T47D (cell line): ENCODE data around the gene LARP6.
"Not testable (repeated sequence)": the region's sequence is repeated elsewhere in the genome, so short reads cannot be mapped to it uniquely, and the experiment has no call there.

Experiments
- DNase-seq, 2 experiments: peaks; one replicate each; pipeline versions ENCODE4 v3.0.0 to v3.0.0-alpha.2; 2011 to 2012; ENCODE audit warnings: low read depth in 1 of 2, low spot score in 1 of 2
- JUND ChIP-seq: IDR thresholded peaks from 2 replicates; pipeline ENCODE4 v1.6.1; 2012; ENCODE audit warnings: low read depth
- in situ Hi-C: cut with HindIII; loops from 2 replicates; pipeline ENCODE4 v1.10.0; 2016; ENCODE audit warnings: low sequenced_read_pairs, low pct_unique_long_range_greater_than_20kb

The LARP6 gene

DNA sequence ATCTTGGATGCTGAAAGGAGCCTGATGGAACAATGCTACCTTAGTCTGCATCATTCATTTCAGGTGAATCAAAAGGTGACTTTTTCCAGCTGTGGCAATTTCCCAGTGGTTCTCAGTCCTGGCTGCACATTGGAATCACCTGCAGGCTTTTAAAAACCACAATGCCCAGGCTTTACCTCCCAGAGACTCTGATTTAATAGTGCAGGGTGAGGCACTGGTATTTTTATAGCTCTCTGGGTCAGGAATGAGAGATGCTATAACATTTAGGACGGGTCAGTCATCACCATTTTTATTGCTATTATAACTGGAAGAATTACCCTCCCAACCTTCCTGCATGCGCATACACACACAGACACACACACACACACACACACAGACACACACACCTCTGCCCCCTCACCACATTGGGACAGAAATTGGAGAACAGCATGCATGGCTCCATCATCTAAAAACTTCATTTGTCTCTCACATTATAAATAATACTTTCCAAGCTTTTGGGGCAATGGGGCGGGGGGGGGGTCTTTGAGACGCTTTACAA lies 41.1 kb downstream of the LARP6 start:
- TF ChIP-seq JUND: no peak
- DNase-seq: no peak
- in situ Hi-C loops: no loop called here

DNA sequence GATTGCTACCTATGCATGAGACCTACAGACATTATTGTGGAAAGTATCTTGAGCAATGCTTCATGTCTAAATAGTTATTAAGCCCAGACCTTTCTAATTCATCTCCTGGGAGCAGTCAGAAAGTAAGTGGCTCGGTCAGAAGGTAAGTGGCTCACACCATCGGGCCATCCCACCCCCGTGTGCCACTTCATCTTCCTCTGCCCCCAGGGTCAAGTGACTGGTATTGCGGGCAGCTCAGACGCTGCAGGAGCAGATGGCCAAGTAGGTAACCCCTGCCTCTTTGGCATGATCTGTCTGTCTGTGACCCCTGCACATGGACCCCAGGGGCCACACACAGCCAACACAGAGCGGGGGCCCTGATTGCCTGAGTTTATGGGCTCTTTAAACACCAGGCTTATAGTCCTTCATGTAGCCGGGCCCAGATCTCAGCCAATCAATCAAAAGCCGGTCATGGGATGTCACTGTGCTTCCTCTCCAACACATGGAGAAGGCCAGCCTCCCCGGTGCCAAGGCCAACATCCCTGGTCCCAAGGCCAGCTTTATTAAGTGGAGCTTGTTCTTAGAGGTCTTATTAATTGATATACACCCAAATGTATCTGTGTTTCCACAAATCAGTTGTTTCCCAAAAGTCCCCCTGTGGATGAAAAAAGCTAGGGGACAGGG lies 42.9 kb downstream of the LARP6 start:
- in situ Hi-C loops: no loop called here
- no peak for DNase-seq
- TF ChIP-seq JUND: no peak

DNA sequence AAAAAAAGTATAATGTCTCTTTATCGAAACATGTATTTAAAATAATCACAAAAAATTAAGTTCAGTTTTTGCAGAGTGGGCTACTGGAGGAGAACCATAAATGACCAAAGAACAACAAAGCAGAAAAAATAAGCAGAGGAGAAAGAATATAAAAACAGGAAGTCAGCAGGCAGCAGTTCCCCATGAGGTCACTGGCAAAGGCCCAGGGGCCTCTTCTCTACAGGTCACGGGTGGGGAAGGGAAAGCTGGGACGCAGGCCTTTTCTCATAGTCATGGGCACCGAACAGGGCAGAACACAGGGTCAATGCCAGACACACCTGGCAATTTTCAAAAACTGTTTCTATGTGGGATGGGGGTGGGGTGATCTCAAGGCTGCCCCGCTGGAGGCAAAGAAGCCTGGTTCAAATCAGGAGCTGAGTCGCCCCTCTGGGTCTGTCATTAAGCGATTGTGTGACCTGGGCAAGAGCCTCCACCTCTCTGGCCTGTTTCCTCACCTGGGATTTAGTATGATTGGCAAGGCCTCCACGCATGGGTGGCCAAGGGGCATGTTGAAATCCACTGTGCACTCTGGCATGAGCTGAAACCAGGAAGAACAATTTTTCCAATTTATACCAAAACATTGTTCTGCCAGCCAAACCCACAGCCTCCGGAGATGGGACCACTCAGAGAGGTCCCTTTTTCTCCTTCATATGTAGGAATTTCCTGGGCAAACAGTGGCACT lies 46.8 kb downstream of the LARP6 start:
- no peak for DNase-seq
- TF ChIP-seq JUND: no peak
- in situ Hi-C loops: no loop called here

DNA sequence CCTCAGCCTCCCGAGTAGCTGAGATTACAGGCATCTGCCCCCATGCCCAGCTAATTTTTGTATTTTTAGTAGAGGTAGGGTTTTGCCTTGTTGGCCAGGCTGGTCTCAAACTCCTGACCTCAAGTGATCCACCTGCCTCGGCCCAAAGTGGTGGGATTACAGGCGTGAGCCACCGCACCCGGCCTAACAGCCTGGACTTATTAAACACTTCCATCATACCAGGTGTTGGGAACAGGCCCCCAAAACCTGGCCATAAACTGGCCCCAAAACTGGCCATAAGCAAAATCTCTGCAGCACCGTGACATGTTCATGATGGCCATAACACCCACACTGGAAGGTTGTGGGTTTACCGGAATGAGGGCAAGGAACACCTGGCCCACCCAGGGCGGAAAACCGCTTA lies 49.6 kb downstream of the LARP6 start:
- in situ Hi-C loops, DNase-seq: not testable (repeated sequence)

DNA sequence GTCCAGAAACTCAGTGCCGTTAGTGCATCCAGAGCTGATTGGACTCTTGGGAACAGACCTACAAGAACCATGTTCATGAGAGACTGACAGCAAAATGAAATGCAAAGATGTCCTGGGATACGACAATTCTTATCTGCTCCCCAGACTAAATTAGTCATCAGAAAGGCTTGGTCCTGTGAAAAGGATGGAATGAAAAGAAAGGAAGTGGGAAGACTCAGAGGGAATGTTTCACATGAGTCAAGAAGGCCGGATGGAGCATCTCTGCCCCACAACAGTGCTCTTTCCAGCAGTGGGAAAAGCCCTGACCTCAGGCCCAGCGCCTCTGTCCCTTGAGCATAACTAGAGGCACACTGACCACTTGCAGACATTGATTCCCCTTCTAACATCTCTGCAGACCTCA lies 51.3 kb downstream of the LARP6 start:
- TF ChIP-seq JUND: no peak
- no peak for DNase-seq
- in situ Hi-C loops: no loop called here

DNA sequence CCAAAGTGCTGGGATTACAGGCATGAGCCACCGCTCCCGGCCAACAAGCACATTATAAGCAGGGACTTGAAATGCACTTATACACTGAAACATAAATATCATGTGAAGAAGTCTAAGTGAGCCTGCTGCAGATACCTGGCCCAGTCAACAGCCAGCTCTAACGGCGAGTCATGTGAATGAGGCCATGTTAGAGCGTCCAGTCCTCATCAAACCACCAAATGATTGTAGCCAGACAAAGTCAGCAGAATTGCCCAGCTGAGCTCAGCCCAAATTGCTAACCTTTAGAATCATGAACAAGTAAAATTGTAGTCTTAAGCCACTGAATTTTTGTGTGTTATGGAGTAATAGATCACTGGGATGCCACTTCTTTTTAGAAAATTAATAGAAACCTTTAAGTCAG lies 52.8 kb downstream of the LARP6 start:
- TF ChIP-seq JUND: no peak
- in situ Hi-C loops: no loop called here
- DNase-seq: no peak

DNA sequence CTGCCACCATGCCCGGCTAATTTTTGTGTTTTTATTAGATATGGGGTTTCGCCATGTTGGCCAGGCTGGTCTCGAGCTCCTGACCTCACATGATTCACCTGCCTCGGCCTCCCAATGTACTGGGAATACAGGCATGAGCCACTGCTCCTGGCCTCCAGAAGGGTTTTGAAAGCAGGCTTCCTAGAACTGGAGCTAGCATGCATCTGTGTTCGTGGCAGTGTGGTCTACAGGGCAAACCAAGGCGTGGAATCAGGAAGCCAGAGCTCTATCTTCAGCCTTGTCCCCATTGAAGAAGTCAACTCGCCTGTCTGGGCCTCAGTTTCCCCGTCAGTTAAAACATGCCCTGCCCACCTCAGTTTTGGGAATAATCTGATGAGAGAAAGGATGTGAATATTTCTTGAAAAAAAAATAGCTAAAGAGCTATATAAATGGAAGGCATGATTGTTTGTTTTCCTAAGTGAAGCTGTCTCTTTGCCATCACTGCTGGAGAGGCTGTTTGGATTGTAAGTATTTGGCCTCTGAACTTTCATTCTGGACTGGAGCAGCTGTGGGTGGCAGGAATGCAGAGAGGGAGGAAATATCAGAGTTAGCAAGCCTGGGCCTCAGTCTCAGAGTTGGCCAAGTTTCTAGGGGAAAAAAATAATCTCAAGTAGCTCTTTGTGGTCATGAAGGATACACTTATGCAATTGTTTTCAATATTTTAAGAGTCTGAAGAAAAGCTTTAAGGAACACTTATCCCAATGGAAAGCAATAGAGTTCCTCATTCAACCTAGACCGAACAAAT lies 54.1 kb downstream of the LARP6 start:
- TF ChIP-seq JUND: no peak
- peak in 1 of 2 experiments; percentile 54 for DNase-seq
- in situ Hi-C loops: no loop called here

DNA sequence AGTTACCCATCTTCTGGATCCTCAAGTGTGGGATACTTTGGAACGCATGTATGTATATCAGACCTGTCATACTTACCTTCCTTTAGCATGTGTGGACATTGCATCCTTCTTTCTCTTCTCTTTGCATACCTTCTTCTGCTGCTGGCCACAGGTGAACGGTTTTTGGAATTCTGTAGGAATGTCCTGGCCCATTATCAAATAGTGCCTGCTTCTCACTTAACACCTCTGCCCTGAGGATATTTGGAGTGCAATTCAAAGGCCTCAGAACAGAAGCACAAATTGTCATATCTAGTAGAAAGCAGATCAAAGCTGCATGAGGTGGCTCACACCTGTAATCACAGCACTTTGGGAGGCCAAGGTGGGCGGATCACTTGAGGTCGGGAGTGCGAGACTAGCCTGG lies 56.5 kb downstream of the LARP6 start:
- no peak for DNase-seq
- in situ Hi-C loops: no loop called here
- TF ChIP-seq JUND: no peak

DNA sequence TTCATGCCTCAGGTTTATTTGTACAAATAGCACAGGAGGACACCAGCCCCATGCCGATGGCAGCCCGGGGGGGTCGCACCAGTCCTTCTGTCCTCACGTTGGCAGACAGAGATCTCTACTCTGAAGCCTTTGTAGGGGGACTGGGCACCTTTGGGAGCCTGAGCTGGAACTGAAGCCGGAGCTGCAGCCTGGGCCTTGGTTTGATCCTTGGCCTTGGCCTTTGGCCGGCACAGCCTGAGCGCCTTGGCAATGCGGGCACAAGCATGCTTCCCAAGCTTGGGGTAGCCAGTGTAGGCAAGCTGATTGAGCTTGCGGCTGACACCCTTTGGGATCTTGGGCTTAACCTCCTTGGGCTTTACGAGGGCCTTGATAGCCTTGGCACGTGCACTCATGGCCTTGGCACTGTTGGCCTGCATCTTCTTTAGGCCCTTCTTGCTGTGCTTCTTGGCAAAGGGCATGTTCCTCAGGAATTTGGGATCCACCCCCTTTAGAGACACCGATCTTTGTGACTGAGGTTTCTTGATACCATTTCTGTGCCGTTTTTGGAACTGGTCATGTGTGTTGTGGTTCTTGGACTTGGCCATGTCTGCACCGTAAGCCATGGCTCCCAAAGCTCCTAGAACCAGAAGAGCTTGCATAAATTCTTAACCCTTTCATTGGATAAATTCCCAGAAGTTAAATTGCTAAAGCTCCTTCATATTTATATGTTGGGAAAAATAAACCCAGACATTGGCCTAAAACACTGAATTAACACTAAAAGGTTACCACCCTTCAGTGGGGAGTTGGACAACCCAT lies 57.2 kb downstream of the LARP6 start:
- DNase-seq: no peak
- in situ Hi-C loops: no loop called here
- no peak for TF ChIP-seq JUND

DNA sequence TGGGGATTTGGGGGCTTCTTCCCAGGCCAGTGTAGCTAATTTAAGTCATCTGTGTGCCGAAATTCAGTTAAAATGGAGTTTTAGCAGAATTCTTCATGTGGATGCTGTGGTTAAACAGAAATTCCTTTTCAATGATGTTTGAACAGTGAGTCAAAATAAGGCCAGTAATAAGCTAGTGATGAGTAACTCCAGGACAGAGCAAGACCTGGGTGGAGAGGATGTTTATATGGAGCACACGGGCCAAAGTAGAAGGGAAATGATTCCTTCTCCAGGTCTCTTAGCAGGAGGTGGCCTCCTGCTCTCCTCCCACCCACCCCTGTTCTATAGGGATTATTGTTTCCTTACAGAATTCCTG lies 58.7 kb downstream of the LARP6 start:
- in situ Hi-C loops: no loop called here
- TF ChIP-seq JUND: no peak
- no peak for DNase-seq

DNA sequence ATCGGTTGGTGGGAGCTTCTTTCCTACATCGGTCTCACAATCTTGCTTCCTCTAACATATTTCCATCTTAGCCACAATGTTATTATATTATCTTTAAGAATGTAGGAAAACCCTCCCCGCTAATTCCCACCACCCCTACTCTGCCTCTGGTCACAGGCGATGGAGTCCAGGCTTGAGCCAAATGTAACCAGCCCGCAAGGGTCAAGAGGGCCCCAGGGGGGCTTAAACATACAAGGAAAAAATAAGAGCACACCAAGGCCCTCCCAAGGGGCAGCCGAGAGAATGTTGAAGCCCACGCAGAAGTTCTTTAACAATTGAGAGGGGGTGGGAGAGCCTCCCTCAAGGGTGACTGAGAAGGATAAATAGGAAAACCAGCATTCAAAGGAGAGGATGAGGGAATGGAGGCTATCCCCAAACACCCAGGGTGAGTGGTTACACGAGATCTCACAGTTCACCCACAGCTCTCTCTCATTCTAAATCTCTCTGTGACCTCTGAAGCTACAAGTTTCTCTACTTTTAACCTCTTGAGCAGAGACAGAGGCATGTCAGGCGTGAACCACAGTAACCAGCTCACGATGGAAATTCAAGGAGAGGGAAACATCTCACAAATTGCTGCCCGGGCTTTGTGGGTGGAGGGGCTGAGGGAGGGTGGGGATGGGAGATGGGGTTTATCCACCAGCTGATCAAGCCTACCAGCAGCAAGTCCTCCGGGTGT lies 59.2 kb downstream of the LARP6 start:
- TF ChIP-seq JUND: no peak
- in situ Hi-C loops: no loop called here
- DNase-seq: no peak

DNA sequence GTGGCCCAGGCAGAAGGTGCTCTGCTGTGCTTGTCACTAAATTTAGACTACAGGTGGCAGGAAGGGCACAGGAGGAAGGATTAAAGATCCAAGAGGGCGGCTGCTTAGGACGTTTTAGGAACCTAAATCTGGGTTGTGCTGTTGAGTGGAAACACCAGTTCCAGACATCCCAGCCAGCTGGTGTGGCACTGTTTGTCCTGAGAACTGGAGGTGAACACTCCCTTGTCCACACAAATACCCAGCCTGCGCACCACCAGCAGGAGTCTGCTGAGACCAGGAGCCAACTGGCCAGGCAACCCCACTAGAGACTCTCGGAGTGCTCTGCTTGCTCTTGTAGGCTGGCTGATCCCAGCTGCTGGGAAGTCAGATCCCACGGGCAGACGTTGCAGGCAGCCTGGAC lies 60.3 kb downstream of the LARP6 start:
- in situ Hi-C loops: no loop called here
- DNase-seq: no peak
- no peak for TF ChIP-seq JUND
